ENCODE measurements around the gene CD80.
A peak's percentile ranks its signal among the peaks of the same experiment; 100 is the strongest.

GRCh38 chr3:119600732-119601131 lies 41.3 kb upstream of the CD80 start:
- no peak for TF ChIP-seq EGR1 (IDR thresholded peaks at IDR 0.05; ENCODE audit: borderline replicate concordance, low read depth, low read length)
- no peak for TF ChIP-seq HDAC6 (IDR thresholded peaks at IDR 0.05; ENCODE audit: low read depth, low read length)
- no peak for TF ChIP-seq POLR2A (IDR thresholded peaks at IDR 0.05; ENCODE audit: control extremely low read depth in 1 of 2, low read depth in 2 of 2, low read length in 2 of 2)
- no peak for TF ChIP-seq KDM1A (IDR thresholded peaks at IDR 0.05; ENCODE audit: borderline replicate concordance, low read length)
- TF ChIP-seq POLR2AphosphoS5 (IDR thresholded peaks at IDR 0.05; ENCODE audit: low read depth, low read length): no peak
- TF ChIP-seq EZH2 (IDR thresholded peaks at IDR 0.05; ENCODE audit: low read depth, low read length, severe bottlenecking): no peak
- peak; percentile 68 to 98 (median 94) for TF ChIP-seq CTCF (IDR thresholded peaks at IDR 0.05; ENCODE audit: control extremely low read depth in 1 of 3, insufficient read depth in 1 of 3, low read depth in 1 of 3, low read length in 3 of 3)
- no peak for TF ChIP-seq YY1 (IDR thresholded peaks at IDR 0.05; ENCODE audit: low read depth, low read length)
- TF ChIP-seq CREB1 (IDR thresholded peaks at IDR 0.05): peak; percentile 46; the same call in 1 of the 2 replicates
- TF ChIP-seq CHD1 (IDR thresholded peaks at IDR 0.05; ENCODE audit: low read depth, low read length): no peak
- TF ChIP-seq RXRA (IDR thresholded peaks at IDR 0.05; ENCODE audit: insufficient read depth, low read depth, low read length): no peak
- TF ChIP-seq SUZ12 (IDR thresholded peaks at IDR 0.05; ENCODE audit: low read length): no peak
- TF ChIP-seq NRF1 (IDR thresholded peaks at IDR 0.05; ENCODE audit: low read depth, low read length): no peak
- no peak for TF ChIP-seq TEAD4 (IDR thresholded peaks at IDR 0.05; ENCODE audit: low read depth, low read length)
